Cardiac muscle cell (in vitro differentiated cells and primary cell): Measurements from ENCODE around the gene YJEFN3. TPM values are rescaled to one million over a fixed set of nuclear protein-coding genes. Genes with fewer than 3 reads are reported as not detected.
A peak's percentile ranks its signal among the peaks of the same experiment; 100 is the strongest.

ENCODE experiments used
- DNase-seq, 2 donors: peaks; one replicate each; pipeline versions ENCODE4 v3.0.0 to v3.0.0-alpha.2; 2010 to 2017; ENCODE audit warnings: low read depth in 1 of 2, low spot score in 1 of 2
- H3K27ac ChIP-seq: fragments of 200-600 bp; sonication (generic); 2 replicates; pipeline ENCODE4 v1.5.1; 2016
- H3K27me3 ChIP-seq: fragments of 200-600 bp; sonication (generic); 2 replicates; pipeline ENCODE4 v1.6.0; 2016; ENCODE audit warnings: control low read depth
- H3K36me3 ChIP-seq: fragments of 200-600 bp; sonication (generic); 2 replicates; pipeline ENCODE4 v1.5.1; 2016; ENCODE audit warnings: control low read depth
- H3K4me1 ChIP-seq: fragments of 200-600 bp; sonication (generic); 2 replicates; pipeline ENCODE4 v1.8.1; 2017; ENCODE audit warnings: low read depth, mild to moderate bottlenecking, mixed run types
- H3K4me3 ChIP-seq: fragments of 200-600 bp; sonication (generic); 2 replicates; pipeline ENCODE4 v1.5.1; 2016; ENCODE audit warnings: mild to moderate bottlenecking
- H3K9me3 ChIP-seq: fragments of 200-600 bp; sonication (generic); 2 replicates; pipeline ENCODE4 v1.5.1; 2017; ENCODE audit warnings: low read depth, mild to moderate bottlenecking, control low read depth
- CTCF ChIP-seq: IDR thresholded peaks from 2 replicates; pipeline ENCODE4 v1.5.1; 2012; ENCODE audit warnings: low read depth, mild to moderate bottlenecking, low read length
- polyA plus RNA-seq: library from polyadenylated mRNA; unstranded; fragments of >200 nt; fragmentation: Nextera tagmentation; extraction: Ambion mirVana; gene quantifications from 2 replicates; pipeline ENCODE4 v1.2.1, GENCODE V29; 2016
- total RNA-seq: library from RNA; depleted of rRNA; stranded (reverse); fragments of >200 nt; gene quantifications from 2 replicates; pipeline ENCODE4 v1.2.3, GENCODE V29; 2016

YJEFN3 gene
- total and polyA plus RNA-seq, 2 experiments from 2014 or later, result 12.5 to 29.9 TPM

- H3K27ac ChIP-seq, result no peak overlapping the region
- DNase-seq, result no peak
Observed at GRCh38 chr19:19545707-19546106, 17.0 kb downstream of the YJEFN3 start.

GRCh38 chr19:19546751-19547162, 18.0 kb downstream of the YJEFN3 start:
- Histone ChIP-seq H3K27me3 (no peaks in the 10 kb centered on the region), H3K36me3 (no peaks in the 10 kb centered on the region), H3K4me3 (no peak overlapping the region), H3K27ac (no peak overlapping the region), H3K9me3 (no peaks in the 10 kb centered on the region), H3K4me1 (no peaks in the 10 kb centered on the region)
- DNase-seq, result no peak
- no peak for TF ChIP-seq CTCF

More at GRCh38 chr19:19545707-19546106, 17.0 kb downstream of the YJEFN3 start:
- no peak overlapping the region for H3K4me3 ChIP-seq
- no peaks in the 10 kb centered on the region for H3K9me3 ChIP-seq
- H3K27me3 ChIP-seq, result no peaks in the 10 kb centered on the region
- no peak for TF ChIP-seq CTCF
- H3K4me1 ChIP-seq, result no peaks in the 10 kb centered on the region
- no peaks in the 10 kb centered on the region for H3K36me3 ChIP-seq

- no peaks in the 10 kb centered on the region for H3K9me3 ChIP-seq
- H3K4me3 ChIP-seq, result no peak overlapping the region
- no peaks in the 10 kb centered on the region for H3K4me1 ChIP-seq
- DNase-seq, result no peak
- no peak for TF ChIP-seq CTCF
- H3K27ac ChIP-seq, result no peak overlapping the region
- no peaks in the 10 kb centered on the region for H3K36me3 ChIP-seq
- no peaks in the 10 kb centered on the region for H3K27me3 ChIP-seq
Observed at GRCh38 chr19:19547674-19548336, 19.1 kb downstream of the YJEFN3 start.

- TF ChIP-seq CTCF, result no peak
- no peaks in the 10 kb centered on the region for H3K36me3 ChIP-seq
- H3K27me3 ChIP-seq, result no peaks in the 10 kb centered on the region
- H3K4me3 ChIP-seq, result no peak overlapping the region
- DNase-seq, result peak in 1 of 2 donors; percentile 41
- no peaks in the 10 kb centered on the region for H3K9me3 ChIP-seq
- H3K27ac ChIP-seq, result no peak overlapping the region
- no peaks in the 10 kb centered on the region for H3K4me1 ChIP-seq
Observed at GRCh38 chr19:19548915-19549759, 20.4 kb downstream of the YJEFN3 start.

- Histone ChIP-seq H3K4me1 (no peaks in the 10 kb centered on the region), H3K27me3 (no peaks in the 10 kb centered on the region), H3K4me3 (no peak overlapping the region), H3K9me3 (no peaks in the 10 kb centered on the region), H3K36me3 (no peaks in the 10 kb centered on the region), H3K27ac (no peak overlapping the region)
- TF ChIP-seq CTCF, result no peak
- no peak for DNase-seq
Observed at GRCh38 chr19:19549804-19550464, 21.2 kb downstream of the YJEFN3 start.
